Kidney tubule cell (primary cell): ENCODE data around the gene COL5A1.

Experiments
- DNase-seq: peaks from one replicate; pipeline ENCODE4 v3.0.0-alpha.2; 2018; ENCODE audit warnings: low spot score

The COL5A1 gene

GRCh38 chr9:134880484-134881312 lies 239.1 kb downstream of the COL5A1 start, which contains the start of gene FCN2:
Gene FCN2, plus strand, starts transcription at chr9:134880810. Its CDS starts 12 bp downstream, at chr9:134880822.
- no peak for DNase-seq

- no peak for DNase-seq
These were observed 239.7 kb downstream of the COL5A1 start for GRCh38 chr9:134881313-134881670.

GRCh38 chr9:134882204-134882785 lies 240.7 kb downstream of the COL5A1 start:
- DNase-seq = no peak

- DNase-seq = no peak
These were observed 241.6 kb downstream of the COL5A1 start for GRCh38 chr9:134883040-134883782.

- DNase-seq = no peak
These were observed 242.9 kb downstream of the COL5A1 start for GRCh38 chr9:134884492-134884891.

- no peak for DNase-seq
These were observed 243.5 kb downstream of the COL5A1 start for GRCh38 chr9:134885001-134885678.

DNA sequence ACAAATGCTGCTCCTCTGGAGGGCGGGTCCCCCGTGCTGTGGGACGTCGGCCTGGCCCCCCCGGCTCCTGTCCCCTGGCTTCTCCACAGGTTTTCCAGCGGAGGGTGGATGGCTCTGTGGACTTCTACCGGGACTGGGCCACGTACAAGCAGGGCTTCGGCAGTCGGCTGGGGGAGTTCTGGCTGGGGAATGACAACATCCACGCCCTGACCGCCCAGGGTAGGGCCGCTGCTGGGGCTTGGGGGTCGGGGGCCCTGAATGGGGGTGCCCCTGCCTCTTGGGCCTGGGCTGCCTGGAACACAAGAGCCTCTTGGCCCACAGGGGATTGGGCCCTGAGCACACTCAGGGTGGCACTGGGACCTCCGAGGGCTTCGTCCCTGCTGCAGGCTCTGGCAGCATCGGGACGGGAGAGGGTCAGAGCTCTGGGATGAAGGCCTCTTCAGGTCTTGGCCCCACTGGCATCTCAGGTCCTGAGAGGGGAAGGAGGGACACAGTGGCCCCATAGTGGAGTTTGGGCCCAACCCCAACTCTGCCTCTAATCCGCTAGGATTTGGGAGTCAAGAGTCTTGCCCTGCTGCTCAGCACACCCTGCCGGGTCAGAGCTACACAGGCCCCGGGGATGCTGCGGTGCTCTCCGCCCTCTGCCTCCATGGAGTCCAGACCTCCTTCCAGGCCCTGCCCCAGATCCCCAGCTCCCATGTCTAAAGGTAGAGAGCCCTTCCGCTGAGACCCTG lies 244.2 kb downstream of the COL5A1 start:
- no peak for DNase-seq

DNA sequence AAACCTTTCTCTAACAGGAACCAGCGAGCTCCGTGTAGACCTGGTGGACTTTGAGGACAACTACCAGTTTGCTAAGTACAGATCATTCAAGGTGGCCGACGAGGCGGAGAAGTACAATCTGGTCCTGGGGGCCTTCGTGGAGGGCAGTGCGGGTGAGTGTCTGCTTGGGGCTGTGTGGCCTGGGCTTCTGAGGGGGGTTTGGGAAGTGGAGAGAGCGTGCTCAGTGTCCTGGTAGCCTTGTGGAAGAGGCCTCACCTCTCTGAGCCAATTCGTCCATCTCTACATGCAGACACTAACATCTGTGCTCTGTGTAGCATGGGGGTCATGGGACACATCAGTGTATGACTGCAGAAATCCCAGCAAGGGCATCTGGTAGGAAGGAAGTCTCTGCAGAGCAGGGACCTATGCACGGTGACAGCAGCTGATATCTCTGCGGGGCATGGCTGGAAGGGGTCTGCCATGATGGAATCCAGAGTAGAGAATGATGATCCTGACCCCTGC lies 244.9 kb downstream of the COL5A1 start:
- no peak for DNase-seq

GRCh38 chr9:134887219-134887618 lies 245.6 kb downstream of the COL5A1 start:
- DNase-seq = no peak

GRCh38 chr9:134887686-134888602 lies 246.3 kb downstream of the COL5A1 start:
- DNase-seq = no peak

DNA sequence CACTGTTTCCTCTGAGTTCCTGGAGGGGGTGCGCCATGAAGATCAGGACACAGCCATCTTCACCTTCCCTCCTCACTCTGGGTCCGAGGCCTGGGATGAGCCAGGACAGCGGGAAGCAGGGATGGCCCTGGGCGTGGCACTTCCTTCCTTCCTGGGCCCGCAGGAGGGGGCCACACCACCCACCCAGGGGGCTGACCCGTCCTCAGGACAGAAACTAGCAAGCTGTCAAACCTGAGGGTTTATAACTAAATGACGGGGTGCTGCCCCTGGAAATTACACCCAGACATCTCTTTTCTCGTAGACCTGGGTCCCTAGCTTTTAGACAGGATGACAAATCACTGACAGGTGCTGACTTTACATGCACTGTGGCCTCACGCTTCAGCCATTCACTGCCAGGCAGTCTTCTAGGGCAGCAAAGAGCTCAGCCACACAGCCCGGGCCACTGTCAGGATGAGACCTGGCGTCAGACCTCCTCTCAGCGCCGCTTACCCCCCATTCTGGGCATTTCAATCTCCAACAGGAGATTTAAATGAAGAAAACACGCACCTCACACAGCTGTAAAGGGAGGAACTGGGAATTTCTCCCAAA lies 247.1 kb downstream of the COL5A1 start:
- no peak for DNase-seq

DNA sequence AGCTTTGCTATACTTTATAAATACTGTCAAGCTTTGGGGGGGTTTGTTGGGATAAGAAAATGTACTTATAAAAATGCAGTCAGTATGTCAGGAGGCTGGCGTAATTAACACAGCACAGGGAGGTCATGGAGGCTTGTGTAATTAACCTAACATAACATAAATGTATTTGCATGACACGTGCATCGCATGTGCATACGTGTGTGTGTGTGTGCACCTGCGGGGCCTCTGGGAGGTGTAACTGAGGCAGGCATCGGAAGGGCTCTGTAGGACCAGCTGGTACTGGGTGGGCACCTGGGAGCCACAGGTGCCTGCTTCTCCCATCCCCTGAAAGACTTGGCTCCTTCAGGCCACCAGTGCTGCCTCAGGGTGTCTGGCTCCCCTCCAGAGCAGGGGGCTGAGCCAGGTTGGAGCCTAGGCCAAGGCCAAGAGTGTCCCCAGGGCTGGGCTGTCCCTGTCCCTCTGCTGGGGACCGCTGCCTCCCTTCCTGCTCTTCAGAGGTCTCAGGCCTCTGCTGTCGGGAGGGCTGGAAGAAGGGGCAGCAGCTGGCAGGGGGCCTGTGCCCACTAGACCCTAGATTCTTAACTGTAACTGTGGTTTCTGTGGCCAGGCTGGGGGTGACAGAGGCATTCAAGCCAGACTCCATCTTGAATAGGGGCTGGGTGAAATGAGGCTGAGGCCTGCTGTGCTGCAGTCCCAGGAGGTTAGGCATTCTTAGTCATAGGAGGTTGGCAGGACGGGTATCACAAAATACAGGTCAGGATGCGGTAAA lies 248.0 kb downstream of the COL5A1 start:
- no peak for DNase-seq

- no peak for DNase-seq
These were observed 248.5 kb downstream of the COL5A1 start for GRCh38 chr9:134890155-134890495.

DNA sequence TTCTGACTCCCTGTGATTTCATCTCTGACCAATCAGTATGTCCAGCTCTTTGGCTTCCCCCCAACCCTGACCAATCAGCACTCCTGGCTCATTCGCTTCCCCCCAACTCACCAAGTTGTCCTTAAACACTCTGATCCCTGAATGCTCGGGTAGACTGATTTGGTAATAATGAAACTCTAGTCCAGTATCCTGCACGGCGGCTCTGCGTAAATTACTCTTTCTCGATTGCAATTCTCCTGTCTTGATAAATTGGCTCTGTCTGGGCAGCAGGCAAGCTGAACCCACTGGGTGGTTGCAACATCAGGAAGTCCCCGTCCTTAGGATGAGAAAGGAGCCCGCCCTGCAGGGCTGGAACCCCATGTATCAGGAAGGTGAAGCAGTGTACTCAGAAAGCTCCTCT lies 249.4 kb downstream of the COL5A1 start:
- no peak for DNase-seq

GRCh38 chr9:134891713-134892112 lies 250.1 kb downstream of the COL5A1 start:
- DNase-seq = no peak

GRCh38 chr9:134892221-134892620 lies 250.6 kb downstream of the COL5A1 start:
- no peak for DNase-seq

- DNase-seq = no peak
These were observed 251.3 kb downstream of the COL5A1 start for GRCh38 chr9:134892820-134893420.
